ENCODE data around the gene EEA1. TPM values are rescaled to one million over a fixed set of nuclear protein-coding genes. Genes with fewer than 3 reads are reported as not detected.

EEA1 gene
- total RNA-seq, 1 donor from 2014 or later: 9.2 TPM

DNA sequence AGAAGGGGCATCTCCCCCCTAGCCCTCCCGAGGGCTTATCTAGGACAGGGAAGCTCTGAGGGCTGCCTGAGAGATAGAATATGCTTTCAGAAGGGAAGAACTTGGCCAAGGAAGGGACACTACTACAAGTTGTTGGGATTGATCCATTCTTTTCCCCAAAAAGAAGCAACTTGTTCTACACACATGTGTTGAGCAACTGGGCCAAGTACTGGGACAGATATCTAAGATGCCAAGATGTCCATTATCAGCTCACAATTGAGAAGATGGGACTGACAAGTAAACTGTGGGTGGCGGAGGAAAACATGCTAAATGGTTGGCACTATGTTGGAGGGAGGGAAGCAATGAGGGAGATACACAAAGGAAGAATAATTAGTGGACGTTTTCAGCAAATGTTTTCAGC, 195.4 kb downstream of the EEA1 start:
- H3K4me3 ChIP-seq (ENCODE audit: low read depth, low read length): no peak overlapping the region
- TF ChIP-seq, protein P1, sequence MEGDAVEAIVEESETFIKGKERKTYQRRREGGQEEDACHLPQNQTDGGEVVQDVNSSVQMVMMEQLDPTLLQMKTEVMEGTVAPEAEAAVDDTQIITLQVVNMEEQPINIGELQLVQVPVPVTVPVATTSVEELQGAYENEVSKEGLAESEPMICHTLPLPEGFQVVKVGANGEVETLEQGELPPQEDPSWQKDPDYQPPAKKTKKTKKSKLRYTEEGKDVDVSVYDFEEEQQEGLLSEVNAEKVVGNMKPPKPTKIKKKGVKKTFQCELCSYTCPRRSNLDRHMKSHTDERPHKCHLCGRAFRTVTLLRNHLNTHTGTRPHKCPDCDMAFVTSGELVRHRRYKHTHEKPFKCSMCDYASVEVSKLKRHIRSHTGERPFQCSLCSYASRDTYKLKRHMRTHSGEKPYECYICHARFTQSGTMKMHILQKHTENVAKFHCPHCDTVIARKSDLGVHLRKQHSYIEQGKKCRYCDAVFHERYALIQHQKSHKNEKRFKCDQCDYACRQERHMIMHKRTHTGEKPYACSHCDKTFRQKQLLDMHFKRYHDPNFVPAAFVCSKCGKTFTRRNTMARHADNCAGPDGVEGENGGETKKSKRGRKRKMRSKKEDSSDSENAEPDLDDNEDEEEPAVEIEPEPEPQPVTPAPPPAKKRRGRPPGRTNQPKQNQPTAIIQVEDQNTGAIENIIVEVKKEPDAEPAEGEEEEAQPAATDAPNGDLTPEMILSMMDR (IDR thresholded peaks at IDR 0.05; ENCODE audit: insufficient read depth, low read length, poor library complexity, severe bottlenecking): no peak
- no peaks in the 10 kb centered on the region for H3K27me3 ChIP-seq (ENCODE audit: control insufficient read depth, insufficient read depth, low read length)
- DNase-seq (ENCODE audit: low read depth): no peak
- H3K36me3 ChIP-seq (ENCODE audit: control insufficient read depth, insufficient read depth, low read length): no peaks in the 10 kb centered on the region

DNA sequence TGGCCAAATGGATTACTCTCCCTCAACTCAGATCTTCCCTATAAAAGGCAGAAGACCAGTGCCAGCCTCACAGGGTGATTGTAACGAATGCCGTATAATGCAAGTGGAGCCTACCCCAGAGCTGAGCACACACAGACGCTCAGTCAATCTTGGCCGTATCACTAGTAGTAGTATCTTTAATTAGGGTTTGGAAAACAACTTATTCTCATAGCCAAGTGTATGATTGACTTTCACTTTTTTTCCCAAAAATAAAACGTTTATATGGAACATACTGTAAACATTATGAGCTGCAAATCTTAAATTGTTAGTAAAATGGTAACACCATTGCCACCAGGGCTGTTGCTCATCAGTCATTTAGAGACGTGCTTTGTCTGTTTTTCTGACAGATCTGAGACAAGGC, 195.9 kb downstream of the EEA1 start:
- TF ChIP-seq, protein P1 (IDR thresholded peaks at IDR 0.05; ENCODE audit: insufficient read depth, low read length, poor library complexity, severe bottlenecking): no peak
- no peak for DNase-seq (ENCODE audit: low read depth)
- H3K36me3 ChIP-seq (ENCODE audit: control insufficient read depth, insufficient read depth, low read length): no peaks in the 10 kb centered on the region

DNA sequence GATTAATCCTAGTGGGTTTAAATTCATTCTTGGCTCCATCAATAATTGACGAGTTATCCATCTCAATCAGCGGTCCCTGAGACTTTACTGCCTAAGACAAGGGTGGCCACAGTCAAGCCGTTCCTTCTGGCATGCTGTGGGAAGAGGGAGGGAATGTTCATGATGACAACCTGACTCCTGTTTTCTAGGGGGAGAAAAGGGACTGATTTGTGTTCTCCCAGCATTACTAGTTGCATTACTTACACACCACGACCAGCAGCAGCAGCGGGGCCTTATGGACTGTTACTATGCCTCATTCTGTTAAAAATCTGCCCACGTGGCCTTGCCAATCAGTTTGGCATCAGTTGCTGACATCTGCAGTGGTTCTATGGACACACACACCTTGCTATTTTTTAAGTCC, 196.4 kb downstream of the EEA1 start:
- Histone ChIP-seq H3K4me3 (ENCODE audit: low read depth, low read length) (no peak overlapping the region), H3K27me3 (ENCODE audit: control insufficient read depth, insufficient read depth, low read length) (no peaks in the 10 kb centered on the region), H3K36me3 (ENCODE audit: control insufficient read depth, insufficient read depth, low read length) (no peaks in the 10 kb centered on the region)
- TF ChIP-seq, protein P1 (IDR thresholded peaks at IDR 0.05; ENCODE audit: insufficient read depth, low read length, poor library complexity, severe bottlenecking): no peak
- DNase-seq (ENCODE audit: low read depth): no peak

More for the DNA sequence above, 195.9 kb downstream of the EEA1 start:
- no peaks in the 10 kb centered on the region for H3K27me3 ChIP-seq (ENCODE audit: control insufficient read depth, insufficient read depth, low read length)
- H3K4me3 ChIP-seq (ENCODE audit: low read depth, low read length): no peak overlapping the region

DNA sequence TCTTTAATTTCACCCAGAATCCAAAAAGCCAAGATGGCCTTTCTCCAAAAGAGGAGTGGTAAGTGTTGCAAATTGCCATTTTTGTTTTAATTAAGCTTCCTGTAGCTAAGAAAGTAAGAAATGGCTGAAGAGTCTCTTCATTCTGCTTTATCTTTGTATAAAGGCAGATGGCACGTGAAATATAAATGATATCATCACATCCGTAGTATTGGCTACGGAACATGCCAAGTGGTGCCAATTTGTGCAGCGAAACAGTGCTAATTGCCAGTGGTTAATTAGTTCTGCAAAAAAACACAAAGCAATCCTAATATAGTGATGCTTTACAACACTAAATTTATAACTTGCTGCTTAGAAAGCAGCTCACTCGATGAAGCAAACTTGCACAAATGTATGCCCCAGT, 196.9 kb downstream of the EEA1 start:
- DNase-seq (ENCODE audit: low read depth): no peak
- no peak overlapping the region for H3K4me3 ChIP-seq (ENCODE audit: low read depth, low read length)
- TF ChIP-seq, protein P1 (IDR thresholded peaks at IDR 0.05; ENCODE audit: insufficient read depth, low read length, poor library complexity, severe bottlenecking): no peak
- H3K36me3 ChIP-seq (ENCODE audit: control insufficient read depth, insufficient read depth, low read length): no peaks in the 10 kb centered on the region
- H3K27me3 ChIP-seq (ENCODE audit: control insufficient read depth, insufficient read depth, low read length): no peaks in the 10 kb centered on the region

GRCh38 chr12:92730758-92731157, 198.3 kb downstream of the EEA1 start:
- Histone ChIP-seq H3K4me3 (ENCODE audit: low read depth, low read length) (no peak overlapping the region), H3K27me3 (ENCODE audit: control insufficient read depth, insufficient read depth, low read length) (no peaks in the 10 kb centered on the region), H3K36me3 (ENCODE audit: control insufficient read depth, insufficient read depth, low read length) (no peaks in the 10 kb centered on the region)
- TF ChIP-seq, protein P1 (IDR thresholded peaks at IDR 0.05; ENCODE audit: insufficient read depth, low read length, poor library complexity, severe bottlenecking): no peak
- DNase-seq (ENCODE audit: low read depth): no peak

GRCh38 chr12:92729773-92730305, 199.3 kb downstream of the EEA1 start:
- no peak for DNase-seq (ENCODE audit: low read depth)
- TF ChIP-seq, protein P1 (IDR thresholded peaks at IDR 0.05; ENCODE audit: insufficient read depth, low read length, poor library complexity, severe bottlenecking): no peak
- no peak overlapping the region for H3K4me3 ChIP-seq (ENCODE audit: low read depth, low read length)
- H3K36me3 ChIP-seq (ENCODE audit: control insufficient read depth, insufficient read depth, low read length): no peaks in the 10 kb centered on the region
- H3K27me3 ChIP-seq (ENCODE audit: control insufficient read depth, insufficient read depth, low read length): no peaks in the 10 kb centered on the region
